GM18499 (cell line): Measurements from ENCODE around the gene TRIM44.

Source experiments
- ATAC-seq: cut with Tn5 transposase; IDR thresholded peaks from one replicate; pipeline ENCODE4 v1.9.1; 2021; ENCODE audit warnings: moderate number of reproducible peaks; ENCODE audit not compliant: insufficient read depth, unreplicated experiment

The TRIM44 gene

GRCh38 chr11:35781861-35782470 lies 119.4 kb downstream of the TRIM44 start:
- no peak for ATAC-seq

GRCh38 chr11:35783809-35784208 lies 121.2 kb downstream of the TRIM44 start:
- no peak for ATAC-seq

GRCh38 chr11:35784699-35785098 lies 122.1 kb downstream of the TRIM44 start:
- ATAC-seq, result peak; percentile 60

- ATAC-seq, result peak; percentile 39
Observed at GRCh38 chr11:35785287-35786167, 123.0 kb downstream of the TRIM44 start.

GRCh38 chr11:35786188-35786587 lies 123.6 kb downstream of the TRIM44 start:
- no peak for ATAC-seq

GRCh38 chr11:35787013-35787504 lies 124.5 kb downstream of the TRIM44 start:
- no peak for ATAC-seq

GRCh38 chr11:35787626-35788025 lies 125.1 kb downstream of the TRIM44 start:
- ATAC-seq, result no peak

- no peak for ATAC-seq
Observed at GRCh38 chr11:35791088-35791958, 128.7 kb downstream of the TRIM44 start.

GRCh38 chr11:35792148-35792845 lies 129.7 kb downstream of the TRIM44 start:
- ATAC-seq, result no peak

GRCh38 chr11:35792846-35793192 lies 130.2 kb downstream of the TRIM44 start:
- no peak for ATAC-seq

- ATAC-seq, result no peak
Observed at GRCh38 chr11:35794333-35794732, 131.8 kb downstream of the TRIM44 start.

GRCh38 chr11:35794850-35795249 lies 132.3 kb downstream of the TRIM44 start:
- ATAC-seq, result no peak

- no peak for ATAC-seq
Observed at GRCh38 chr11:35796562-35796961, 134.0 kb downstream of the TRIM44 start.

- no peak for ATAC-seq
Observed at GRCh38 chr11:35798423-35798822, 135.8 kb downstream of the TRIM44 start.

GRCh38 chr11:35798983-35799382 lies 136.4 kb downstream of the TRIM44 start:
- ATAC-seq, result no peak

GRCh38 chr11:35799655-35800054 lies 137.1 kb downstream of the TRIM44 start:
- ATAC-seq, result no peak

GRCh38 chr11:35800970-35801953 lies 138.7 kb downstream of the TRIM44 start:
- peak; percentile 86 for ATAC-seq

- ATAC-seq, result no peak
Observed at GRCh38 chr11:35802221-35802620, 139.6 kb downstream of the TRIM44 start.

- ATAC-seq, result no peak
Observed at GRCh38 chr11:35802672-35803071, 140.1 kb downstream of the TRIM44 start.
